SK-N-SH treated with all-trans-retinoic acid at 6 μM for 48 hours (cell line): ENCODE data around the gene TMEM232.
A peak's percentile ranks its signal among the peaks of the same experiment; 100 is the strongest.
"Not testable (repeated sequence)": the region's sequence is repeated elsewhere in the genome, so short reads cannot be mapped to it uniquely, and the experiment has no call there.

Experiments
- ATAC-seq: fragments of 200-7000 bp; cut with Tn5 transposase; 3 replicates; pipeline ENCODE4 v1.9.1; 2020; ENCODE audit warnings: mild to moderate bottlenecking, moderate library complexity
- ARNTL ChIP-seq: fragments of 450-650 bp; formaldehyde crosslinking; IDR thresholded peaks from 2 replicates; pipeline ENCODE4 v1.5.0; 2020; ENCODE audit warnings: low read depth, mild to moderate bottlenecking, moderate library complexity, borderline replicate concordance
- BACH2 ChIP-seq: fragments of 250-450 bp; sonication (Bioruptor Pico); IDR thresholded peaks from 2 replicates; pipeline ENCODE4 v1.9.0; 2021; ENCODE audit warnings: mild to moderate bottlenecking, borderline replicate concordance
- CSDC2 ChIP-seq: fragments of 250-450 bp; sonication (Bioruptor Pico); IDR thresholded peaks from 2 replicates; pipeline ENCODE4 v1.5.0; 2020; ENCODE audit warnings: mild to moderate bottlenecking, moderate library complexity
- ESRRG ChIP-seq: fragments of 250-450 bp; sonication (Bioruptor Pico); IDR thresholded peaks from 2 replicates; pipeline ENCODE4 v1.6.1; 2021; ENCODE audit warnings: mild to moderate bottlenecking
- GLIS3 ChIP-seq: fragments of 250-450 bp; sonication (Bioruptor Pico); IDR thresholded peaks from 2 replicates; pipeline ENCODE4 v1.5.0; 2020; ENCODE audit warnings: mild to moderate bottlenecking, moderate library complexity
- ISL1 ChIP-seq: fragments of 250-450 bp; sonication (Bioruptor Pico); IDR thresholded peaks from 2 replicates; pipeline ENCODE4 v2.1.2; 2022; ENCODE audit warnings: mild to moderate bottlenecking, moderate library complexity
- OSR1 ChIP-seq: fragments of 250-450 bp; sonication (Bioruptor Pico); IDR thresholded peaks from 2 replicates; pipeline ENCODE4 v1.8.0; 2022; ENCODE audit warnings: moderate library complexity, mild to moderate bottlenecking, inconsistent platforms
- PPARA ChIP-seq: fragments of 250-450 bp; sonication (Bioruptor Pico); IDR thresholded peaks from 2 replicates; pipeline ENCODE4 v1.5.0; 2020; ENCODE audit warnings: mild to moderate bottlenecking, borderline replicate concordance
- RARB ChIP-seq: fragments of 250-450 bp; sonication (Bioruptor Pico); IDR thresholded peaks from 2 replicates; pipeline ENCODE4 v1.8.0; 2021; ENCODE audit warnings: mild to moderate bottlenecking, moderate library complexity
- SNAI2 ChIP-seq: fragments of 250-450 bp; sonication (Bioruptor Pico); IDR thresholded peaks from 2 replicates; pipeline ENCODE4 v1.5.0; 2020; ENCODE audit warnings: mild to moderate bottlenecking, moderate library complexity
- TCF4 ChIP-seq: fragments of 250-450 bp; sonication (Bioruptor Pico); IDR thresholded peaks from 2 replicates; pipeline ENCODE4 v1.8.0; 2021; ENCODE audit warnings: mild to moderate bottlenecking, moderate library complexity, borderline replicate concordance
- TOX ChIP-seq: fragments of 250-450 bp; sonication (Bioruptor Pico); IDR thresholded peaks from 2 replicates; pipeline ENCODE4 v1.8.0; 2021; ENCODE audit warnings: mild to moderate bottlenecking, moderate library complexity, borderline replicate concordance
- ZC3H10 ChIP-seq: fragments of 250-450 bp; sonication (Bioruptor Pico); IDR thresholded peaks from 2 replicates; pipeline ENCODE4 v1.5.1; 2021; ENCODE audit warnings: mild to moderate bottlenecking, moderate library complexity
- ZFP30 ChIP-seq: fragments of 450-650 bp; formaldehyde crosslinking; IDR thresholded peaks from 2 replicates; pipeline ENCODE4 v1.5.0; 2022; ENCODE audit warnings: mild to moderate bottlenecking, moderate library complexity
- ZNF565 ChIP-seq: fragments of 450-650 bp; formaldehyde crosslinking; conservative IDR thresholded peaks from 2 replicates; pipeline ENCODE4 v1.5.0; 2020; ENCODE audit warnings: low read depth, mild to moderate bottlenecking, moderate library complexity
- ZNF70 ChIP-seq: fragments of 450-650 bp; formaldehyde crosslinking; IDR thresholded peaks from 2 replicates; pipeline ENCODE4 v1.5.0; 2020; ENCODE audit warnings: mild to moderate bottlenecking, moderate library complexity
- ZNF8 ChIP-seq: fragments of 450-650 bp; formaldehyde crosslinking; IDR thresholded peaks from 2 replicates; pipeline ENCODE4 v1.5.0; 2020; ENCODE audit warnings: mild to moderate bottlenecking, moderate library complexity
- TF ChIP-seq, protein P1 (sequence below): fragments of 250-450 bp; sonication (Bioruptor Pico); IDR thresholded peaks from 2 replicates; pipeline ENCODE4 v1.8.0; 2021; ENCODE audit warnings: low read depth, mild to moderate bottlenecking, moderate library complexity, borderline replicate concordance
- TF ChIP-seq, protein P2 (sequence below): fragments of 250-450 bp; sonication (Bioruptor Pico); IDR thresholded peaks from 2 replicates; pipeline ENCODE4 v1.8.0; 2020; ENCODE audit warnings: mild to moderate bottlenecking, moderate library complexity, borderline replicate concordance
- TF ChIP-seq, protein P3 (sequence below): fragments of 250-450 bp; sonication (Bioruptor Pico); IDR thresholded peaks from 2 replicates; pipeline ENCODE4 v1.5.0; 2020; ENCODE audit warnings: mild to moderate bottlenecking, moderate library complexity
- TF ChIP-seq, protein P4 (sequence below): fragments of 250-450 bp; sonication (Bioruptor Pico); IDR thresholded peaks from 2 replicates; pipeline ENCODE4 v1.5.1; 2021; ENCODE audit warnings: mild to moderate bottlenecking, moderate library complexity

TMEM232 gene

DNA sequence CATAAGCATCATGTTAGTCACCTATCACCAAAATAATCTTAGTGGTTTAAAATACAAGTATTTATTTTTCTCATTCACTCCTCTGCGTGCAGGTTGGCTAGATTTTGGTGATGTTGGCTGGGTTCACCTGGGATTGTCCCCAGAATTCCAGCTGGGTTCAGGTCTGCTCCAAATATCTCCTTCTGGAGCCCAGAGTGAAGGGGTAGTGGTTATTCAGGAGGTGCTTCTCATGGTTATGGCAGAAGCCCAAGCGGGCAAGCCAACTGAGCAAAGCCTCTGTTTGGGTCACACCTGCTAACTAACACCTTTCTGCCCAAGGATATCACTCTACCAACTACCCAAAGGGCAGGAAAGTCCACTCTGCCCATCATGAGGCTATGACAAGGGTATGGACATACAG is 7.6 kb upstream of the TMEM232 start:
- TF ChIP-seq ZNF565 (CRISPR knock-in tag) (no peak), CSDC2 (CRISPR knock-in tag) (no peak), ZNF8 (CRISPR knock-in tag) (no peak), GLIS3 (CRISPR knock-in tag) (no peak), PPARA (no peak), SNAI2 (CRISPR knock-in tag) (no peak), ARNTL (no peak), ZNF70 (CRISPR knock-in tag) (no peak), TCF4 (CRISPR knock-in tag) (no peak), ZFP30 (CRISPR knock-in tag) (no peak), ZC3H10 (no peak), BACH2 (no peak), ESRRG (CRISPR knock-in tag) (no peak), RARB (CRISPR knock-in tag) (no peak), TOX (CRISPR knock-in tag) (no peak)
- TF ChIP-seq, protein P1, sequence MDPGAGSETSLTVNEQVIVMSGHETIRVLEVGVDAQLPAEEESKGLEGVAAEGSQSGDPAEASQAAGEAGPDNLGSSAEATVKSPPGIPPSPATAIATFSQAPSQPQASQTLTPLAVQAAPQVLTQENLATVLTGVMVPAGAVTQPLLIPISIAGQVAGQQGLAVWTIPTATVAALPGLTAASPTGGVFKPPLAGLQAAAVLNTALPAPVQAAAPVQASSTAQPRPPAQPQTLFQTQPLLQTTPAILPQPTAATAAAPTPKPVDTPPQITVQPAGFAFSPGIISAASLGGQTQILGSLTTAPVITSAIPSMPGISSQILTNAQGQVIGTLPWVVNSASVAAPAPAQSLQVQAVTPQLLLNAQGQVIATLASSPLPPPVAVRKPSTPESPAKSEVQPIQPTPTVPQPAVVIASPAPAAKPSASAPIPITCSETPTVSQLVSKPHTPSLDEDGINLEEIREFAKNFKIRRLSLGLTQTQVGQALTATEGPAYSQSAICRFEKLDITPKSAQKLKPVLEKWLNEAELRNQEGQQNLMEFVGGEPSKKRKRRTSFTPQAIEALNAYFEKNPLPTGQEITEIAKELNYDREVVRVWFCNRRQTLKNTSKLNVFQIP (CRISPR knock-in tag): no peak
- TF ChIP-seq, protein P2, sequence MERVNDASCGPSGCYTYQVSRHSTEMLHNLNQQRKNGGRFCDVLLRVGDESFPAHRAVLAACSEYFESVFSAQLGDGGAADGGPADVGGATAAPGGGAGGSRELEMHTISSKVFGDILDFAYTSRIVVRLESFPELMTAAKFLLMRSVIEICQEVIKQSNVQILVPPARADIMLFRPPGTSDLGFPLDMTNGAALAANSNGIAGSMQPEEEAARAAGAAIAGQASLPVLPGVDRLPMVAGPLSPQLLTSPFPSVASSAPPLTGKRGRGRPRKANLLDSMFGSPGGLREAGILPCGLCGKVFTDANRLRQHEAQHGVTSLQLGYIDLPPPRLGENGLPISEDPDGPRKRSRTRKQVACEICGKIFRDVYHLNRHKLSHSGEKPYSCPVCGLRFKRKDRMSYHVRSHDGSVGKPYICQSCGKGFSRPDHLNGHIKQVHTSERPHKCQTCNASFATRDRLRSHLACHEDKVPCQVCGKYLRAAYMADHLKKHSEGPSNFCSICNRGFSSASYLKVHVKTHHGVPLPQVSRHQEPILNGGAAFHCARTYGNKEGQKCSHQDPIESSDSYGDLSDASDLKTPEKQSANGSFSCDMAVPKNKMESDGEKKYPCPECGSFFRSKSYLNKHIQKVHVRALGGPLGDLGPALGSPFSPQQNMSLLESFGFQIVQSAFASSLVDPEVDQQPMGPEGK (CRISPR knock-in tag): no peak

DNA sequence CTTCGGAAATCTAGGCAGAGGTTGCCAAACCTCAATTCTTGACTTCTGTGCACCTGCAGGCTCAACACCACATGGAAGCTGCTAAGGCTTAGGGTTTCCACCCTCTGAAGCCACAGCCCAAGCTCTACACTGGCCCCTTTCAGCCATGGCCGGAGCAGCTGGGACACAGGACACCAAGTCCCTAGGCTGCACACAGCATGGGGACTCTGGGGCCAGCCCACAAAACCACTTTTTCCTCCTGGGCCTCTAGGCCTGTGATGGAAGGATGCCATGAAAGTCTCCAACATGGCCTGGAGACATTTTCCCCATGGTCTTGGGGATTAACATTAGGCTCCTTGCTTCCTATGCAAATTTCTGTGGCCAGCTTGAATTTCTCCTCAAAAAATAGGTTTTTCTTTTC is 5.0 kb upstream of the TMEM232 start:
- not testable (repeated sequence) for ATAC-seq

More for the DNA sequence above, 7.6 kb upstream of the TMEM232 start:
- no peak for ATAC-seq

DNA sequence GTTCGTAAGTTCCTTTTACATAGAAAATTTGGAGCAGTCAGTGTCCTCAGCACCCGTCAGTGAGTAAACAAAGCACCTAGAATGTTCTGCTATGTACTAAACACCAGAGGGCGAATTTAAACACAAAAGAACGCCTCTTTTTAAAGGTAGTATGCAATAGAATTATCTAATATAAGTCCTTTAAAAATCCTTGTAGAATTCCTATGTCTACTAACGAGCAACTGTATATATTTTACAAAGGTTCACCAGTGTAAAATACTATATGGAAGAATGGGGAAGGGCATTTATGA is 499 bp upstream of the TMEM232 start:
- no peak for TF ChIP-seq OSR1 (CRISPR knock-in tag)
- TF ChIP-seq ZC3H10: no peak
- no peak for TF ChIP-seq ZNF8 (CRISPR knock-in tag)
- TF ChIP-seq, protein P2 (CRISPR knock-in tag): no peak
- no peak for TF ChIP-seq ZNF565 (CRISPR knock-in tag)
- TF ChIP-seq, protein P3, sequence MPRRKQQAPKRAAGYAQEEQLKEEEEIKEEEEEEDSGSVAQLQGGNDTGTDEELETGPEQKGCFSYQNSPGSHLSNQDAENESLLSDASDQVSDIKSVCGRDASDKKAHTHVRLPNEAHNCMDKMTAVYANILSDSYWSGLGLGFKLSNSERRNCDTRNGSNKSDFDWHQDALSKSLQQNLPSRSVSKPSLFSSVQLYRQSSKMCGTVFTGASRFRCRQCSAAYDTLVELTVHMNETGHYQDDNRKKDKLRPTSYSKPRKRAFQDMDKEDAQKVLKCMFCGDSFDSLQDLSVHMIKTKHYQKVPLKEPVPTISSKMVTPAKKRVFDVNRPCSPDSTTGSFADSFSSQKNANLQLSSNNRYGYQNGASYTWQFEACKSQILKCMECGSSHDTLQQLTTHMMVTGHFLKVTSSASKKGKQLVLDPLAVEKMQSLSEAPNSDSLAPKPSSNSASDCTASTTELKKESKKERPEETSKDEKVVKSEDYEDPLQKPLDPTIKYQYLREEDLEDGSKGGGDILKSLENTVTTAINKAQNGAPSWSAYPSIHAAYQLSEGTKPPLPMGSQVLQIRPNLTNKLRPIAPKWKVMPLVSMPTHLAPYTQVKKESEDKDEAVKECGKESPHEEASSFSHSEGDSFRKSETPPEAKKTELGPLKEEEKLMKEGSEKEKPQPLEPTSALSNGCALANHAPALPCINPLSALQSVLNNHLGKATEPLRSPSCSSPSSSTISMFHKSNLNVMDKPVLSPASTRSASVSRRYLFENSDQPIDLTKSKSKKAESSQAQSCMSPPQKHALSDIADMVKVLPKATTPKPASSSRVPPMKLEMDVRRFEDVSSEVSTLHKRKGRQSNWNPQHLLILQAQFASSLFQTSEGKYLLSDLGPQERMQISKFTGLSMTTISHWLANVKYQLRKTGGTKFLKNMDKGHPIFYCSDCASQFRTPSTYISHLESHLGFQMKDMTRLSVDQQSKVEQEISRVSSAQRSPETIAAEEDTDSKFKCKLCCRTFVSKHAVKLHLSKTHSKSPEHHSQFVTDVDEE (CRISPR knock-in tag): no peak
- no peak for TF ChIP-seq TCF4 (CRISPR knock-in tag)
- TF ChIP-seq, protein P4, sequence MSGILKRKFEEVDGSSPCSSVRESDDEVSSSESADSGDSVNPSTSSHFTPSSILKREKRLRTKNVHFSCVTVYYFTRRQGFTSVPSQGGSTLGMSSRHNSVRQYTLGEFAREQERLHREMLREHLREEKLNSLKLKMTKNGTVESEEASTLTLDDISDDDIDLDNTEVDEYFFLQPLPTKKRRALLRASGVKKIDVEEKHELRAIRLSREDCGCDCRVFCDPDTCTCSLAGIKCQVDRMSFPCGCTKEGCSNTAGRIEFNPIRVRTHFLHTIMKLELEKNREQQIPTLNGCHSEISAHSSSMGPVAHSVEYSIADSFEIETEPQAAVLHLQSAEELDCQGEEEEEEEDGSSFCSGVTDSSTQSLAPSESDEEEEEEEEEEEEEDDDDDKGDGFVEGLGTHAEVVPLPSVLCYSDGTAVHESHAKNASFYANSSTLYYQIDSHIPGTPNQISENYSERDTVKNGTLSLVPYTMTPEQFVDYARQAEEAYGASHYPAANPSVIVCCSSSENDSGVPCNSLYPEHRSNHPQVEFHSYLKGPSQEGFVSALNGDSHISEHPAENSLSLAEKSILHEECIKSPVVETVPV (CRISPR knock-in tag): no peak
- ATAC-seq: peak; percentile 74

DNA sequence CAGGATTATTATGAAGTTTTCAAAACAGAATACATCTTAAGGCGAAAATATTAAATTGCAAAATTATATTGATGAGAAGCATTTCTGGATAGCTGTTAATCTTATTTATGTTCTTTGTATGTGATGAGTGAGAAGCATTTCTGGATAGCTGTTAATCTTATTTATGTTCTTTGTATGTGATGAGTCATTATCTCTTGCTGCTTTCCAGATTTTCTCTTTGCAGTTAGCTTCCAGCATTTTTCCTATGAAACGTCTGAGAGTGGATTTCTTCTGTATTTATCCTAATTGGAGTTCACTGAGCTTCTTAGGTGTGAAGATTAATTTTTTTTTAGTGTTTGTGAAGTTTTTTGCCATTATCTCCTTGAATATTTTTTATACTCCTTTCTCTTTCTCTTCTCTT is 8.2 kb downstream of the TMEM232 start:
- ATAC-seq: no peak
- TF ChIP-seq ISL1 (CRISPR knock-in tag): peak; percentile 30; the same call in 1 of the 2 replicates
- TF ChIP-seq ZNF565 (CRISPR knock-in tag): no peak
